IMR-90 (cell line): ENCODE results near the gene PRPS2.

Experiments
- CEBPB ChIP-seq: IDR thresholded peaks from 2 replicates; pipeline ENCODE4 v1.6.1; 2012; ENCODE audit warnings: low read depth, low read length, improper control_type of control experiment
- CHD1 ChIP-seq: IDR thresholded peaks from 2 replicates; pipeline ENCODE4 v1.6.1; 2012; ENCODE audit warnings: low read depth, low read length, improper control_type of control experiment
- CTCF ChIP-seq: conservative IDR thresholded peaks from 2 replicates; pipeline ENCODE4 v1.5.1; 2012; ENCODE audit warnings: mild to moderate bottlenecking, low read depth, low read length, improper control_type of control experiment
- ELK1 ChIP-seq: fragments of 150-350 bp; IDR thresholded peaks from 2 replicates; pipeline ENCODE4 v1.6.1; 2016; ENCODE audit warnings: low read depth, mild to moderate bottlenecking, low read length, moderate library complexity, borderline replicate concordance
- RAD21 ChIP-seq: IDR thresholded peaks from 2 replicates; pipeline ENCODE4 v1.6.1; 2012; ENCODE audit warnings: low read length, improper control_type of control experiment
- SMC3 ChIP-seq: fragments of 150-350 bp; IDR thresholded peaks from 2 replicates; pipeline ENCODE4 v1.6.1; 2016; ENCODE audit warnings: low read depth, mild to moderate bottlenecking, antibody characterized with exemption, low read length, moderate library complexity

- no peak for TF ChIP-seq CTCF
- TF ChIP-seq RAD21, result no peak
- TF ChIP-seq SMC3, result no peak
- no peak for TF ChIP-seq CEBPB
- no peak for TF ChIP-seq ELK1
- TF ChIP-seq CHD1, result no peak
Observed at GRCh38 chrX:12747433-12747832, 43.8 kb upstream of the PRPS2 start.
